Ramos (cell line): ENCODE measurements around the gene SF3B1.
"Not testable (repeated sequence)": the region's sequence is repeated elsewhere in the genome, so short reads cannot be mapped to it uniquely, and the experiment has no call there.

ENCODE experiments used
- in situ Hi-C: fragments of 300-500 bp; cut with MboI; formaldehyde crosslinking; loops from one replicate; pipeline ENCODE4 v1.14.3; 2022; ENCODE audit warnings: low sequenced_read_pairs; ENCODE audit not compliant: unreplicated experiment

Gene SF3B1

DNA sequence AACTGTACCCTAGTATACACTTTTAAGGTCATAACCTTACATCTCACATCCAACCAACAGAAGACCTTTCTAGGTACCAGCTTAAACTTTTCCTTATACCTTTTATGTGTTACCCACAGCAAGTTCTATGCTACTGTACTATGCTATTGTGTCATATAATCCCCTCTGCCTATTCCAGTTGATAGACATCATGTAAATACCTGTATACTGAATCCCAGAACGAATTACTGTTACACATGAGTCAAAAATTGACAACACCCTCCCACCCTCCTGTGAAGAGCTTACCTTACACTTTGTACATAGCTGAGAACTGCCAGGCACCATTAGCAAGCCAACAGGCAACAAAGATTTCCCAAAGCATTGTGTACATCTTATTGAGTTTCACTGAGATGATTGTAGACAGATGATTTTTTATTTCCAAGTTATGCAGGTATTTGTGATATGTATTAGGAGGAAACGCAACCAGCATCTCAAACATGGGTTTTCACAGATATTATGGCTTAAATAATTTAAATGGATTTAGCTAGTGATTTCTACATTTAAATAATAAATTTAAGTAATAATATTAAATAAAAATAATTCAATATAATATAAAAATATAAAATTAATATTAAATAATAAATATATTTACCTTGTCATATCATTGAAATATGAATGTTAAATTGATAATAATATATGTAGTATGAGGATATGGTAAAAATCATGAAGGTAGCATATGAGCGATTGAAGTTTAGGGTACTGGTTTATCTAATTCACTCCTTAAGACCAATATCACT is 81.2 kb downstream of the SF3B1 start:
- in situ Hi-C loops, result no loop called here

DNA sequence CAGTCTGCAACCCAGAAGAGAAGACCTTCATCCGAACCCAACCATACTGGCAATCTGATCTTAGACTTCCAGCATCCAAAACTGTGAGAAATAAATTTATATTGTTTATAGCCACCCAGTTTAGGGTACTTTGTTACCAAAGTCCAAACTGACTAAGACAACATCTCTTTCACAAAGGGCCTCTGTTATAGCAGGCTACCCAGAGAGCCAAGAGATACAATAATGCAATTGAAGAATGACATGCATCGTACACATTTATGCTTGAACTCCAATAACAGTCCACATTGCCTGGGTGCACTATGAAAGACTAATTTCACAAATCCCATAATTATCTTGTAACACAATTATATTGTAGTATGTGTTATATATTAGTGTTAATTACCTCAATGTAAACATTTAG is 85.1 kb downstream of the SF3B1 start:
- in situ Hi-C loops, result no loop called here

DNA sequence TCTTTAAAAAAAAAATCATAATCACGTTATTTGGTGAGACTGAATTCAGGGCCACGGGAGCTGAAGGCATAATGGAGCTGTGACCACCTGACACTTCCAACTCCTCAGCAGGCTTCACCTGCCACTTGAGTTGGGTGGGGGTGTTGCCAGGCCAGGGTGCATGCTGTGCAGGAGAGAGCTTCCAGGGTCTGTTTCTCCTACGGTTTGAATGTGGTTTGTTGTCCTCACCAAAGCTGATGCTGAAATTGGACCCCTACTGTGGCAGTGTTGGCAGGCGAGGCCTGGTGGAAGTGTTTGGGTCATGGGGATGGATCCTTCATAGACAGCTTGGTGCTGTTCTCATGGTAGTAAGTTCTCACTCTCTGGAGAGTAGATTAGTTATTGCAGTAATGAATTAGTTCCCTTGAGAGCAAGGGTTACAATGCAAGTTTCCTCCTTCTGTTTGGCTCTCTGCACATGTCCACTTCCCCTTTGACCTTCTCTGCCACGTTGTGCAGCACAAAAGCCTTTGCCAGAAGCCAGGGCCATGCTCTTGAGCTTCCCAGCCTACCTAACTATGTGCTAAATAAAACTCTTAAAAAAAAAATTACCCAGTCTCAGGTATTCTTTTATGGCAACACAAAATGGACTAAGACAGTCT is 86.0 kb downstream of the SF3B1 start:
- in situ Hi-C loops, result no loop called here

DNA sequence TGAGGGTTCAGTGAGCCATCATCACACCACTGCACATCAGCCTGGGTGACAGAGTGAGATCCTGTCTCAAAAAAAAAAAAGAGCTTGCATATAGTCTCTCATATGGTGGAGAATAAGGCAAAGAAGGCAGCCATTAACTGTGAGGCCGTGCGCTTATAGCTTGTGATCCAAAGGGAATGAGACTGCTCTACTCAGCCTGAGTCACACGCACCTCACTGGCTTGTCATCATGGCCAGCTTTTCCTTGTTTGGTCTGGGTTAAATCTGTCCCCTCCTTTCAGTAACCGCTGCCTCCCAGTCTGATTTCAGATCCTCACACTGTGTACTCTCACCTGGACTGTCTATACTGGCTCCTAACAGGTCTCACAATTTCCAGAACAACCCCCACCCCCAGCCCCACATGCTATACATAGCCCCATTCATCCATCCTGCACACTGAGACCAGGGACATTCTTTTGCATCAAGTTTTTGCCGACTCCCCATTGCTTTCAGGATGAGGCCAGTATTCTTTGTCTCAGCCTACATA is 88.9 kb downstream of the SF3B1 start:
- in situ Hi-C loops, result no loop called here

DNA sequence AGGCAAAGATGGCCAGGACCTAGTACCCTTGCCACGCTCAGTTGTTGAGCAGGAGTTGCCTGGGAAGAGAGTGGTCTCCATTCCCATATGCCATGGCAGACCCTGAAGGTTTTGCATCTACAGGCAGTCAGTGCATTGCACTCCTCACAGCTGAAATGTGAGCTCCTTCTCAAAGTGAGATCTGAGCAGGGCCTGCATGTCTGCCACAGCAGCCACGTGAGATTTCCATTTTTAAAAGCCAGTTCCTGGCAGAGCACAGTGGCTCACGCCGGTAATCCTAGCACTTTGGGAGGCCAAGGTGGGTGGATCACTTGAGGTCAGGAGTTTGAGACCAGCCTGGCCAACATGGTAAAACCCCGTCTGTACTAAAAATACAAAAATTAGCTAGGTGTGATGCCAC is 90.9 kb downstream of the SF3B1 start:
- in situ Hi-C loops, result not testable (repeated sequence)

DNA sequence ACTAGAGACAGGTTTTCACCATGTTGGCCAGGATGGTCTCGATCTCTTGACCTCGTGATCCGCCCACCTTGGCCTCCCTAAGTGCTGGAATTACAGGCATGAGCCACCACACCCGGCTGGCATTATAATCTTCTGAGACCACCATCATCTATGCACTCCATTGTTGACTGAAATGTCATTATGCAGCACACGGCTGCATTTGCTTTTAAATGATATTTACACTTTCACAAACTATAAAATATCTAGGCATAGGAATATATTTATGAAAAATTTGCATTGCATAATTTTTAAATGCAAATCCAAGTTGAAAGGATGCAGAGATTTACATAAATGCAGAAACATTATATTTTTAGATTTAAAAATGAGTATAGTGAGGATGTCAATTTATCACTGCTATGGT is 94.2 kb downstream of the SF3B1 start:
- in situ Hi-C loops, result no loop called here
